SK-N-SH (cell line): ENCODE measurements around the gene AKIP1. TPM values are rescaled to one million over a fixed set of nuclear protein-coding genes. Genes with fewer than 3 reads are reported as not detected.

ENCODE experiments used
- CTCF ChIA-PET: fragments of 300-600, 350-600 bp; formaldehyde crosslinking; extraction: SDS; loops from one replicate; lab custom pipeline; 2021; lab: Yijun Ruan, JAX
- POLR2A ChIA-PET: fragments of 350-600 bp; sonication (Branson Sonifier 250); formaldehyde crosslinking; extraction: SDS; loops from one replicate; lab custom pipeline; 2020; ENCODE audit warnings: antibody characterized with exemption, inconsistent platforms; lab: Yijun Ruan, JAX
- DNase-seq: peaks from one replicate; pipeline ENCODE4 v3.0.0; 2012
- H2AFZ ChIP-seq: fragments of 200-600 bp; sonication (generic); 2 replicates; pipeline ENCODE4 v1.8.1; 2016; ENCODE audit warnings: antibody characterized with exemption, mild to moderate bottlenecking, low read depth
- H3F3A ChIP-seq: fragments of 200-600 bp; sonication (generic); replicated peaks from 2 replicates; pipeline ENCODE3; 2016; ENCODE audit warnings: antibody characterized with exemption, mild to moderate bottlenecking; ENCODE audit not compliant: insufficient read depth
- H3K27ac ChIP-seq, 2 experiments: fragments of 200-500 bp in 1 of 2; fragments of 200-600 bp in 1 of 2; sonication (Bioruptor generic) in 1 of 2; sonication (generic), shearing (Covaris generic) in 1 of 2; 2 replicates each; pipeline versions ENCODE4 v1.5.1 to v1.6.1; 2014 to 2016; ENCODE audit warnings: low read depth in 2 of 2, inconsistent platforms in 1 of 2, low read length in 1 of 2, mild to moderate bottlenecking in 1 of 2, mixed read lengths in 1 of 2
- H3K27me3 ChIP-seq: fragments of 200-600 bp; sonication (generic), shearing (Covaris generic); 2 replicates; pipeline ENCODE4 v1.6.1; 2016; ENCODE audit warnings: mixed run types; ENCODE audit not compliant: insufficient read depth
- H3K36me3 ChIP-seq, 2 experiments: fragments of 200-500 bp in 1 of 2; fragments of 200-600 bp in 1 of 2; sonication (Bioruptor generic) in 1 of 2; sonication (generic) in 1 of 2; replicated peaks in 1 of 2; 2 replicates each; pipeline versions ENCODE3 to v1.5.1; 2014 to 2016; ENCODE audit warnings: low read length in 1 of 2, mild to moderate bottlenecking in 1 of 2; ENCODE audit not compliant: insufficient read depth in 2 of 2, control insufficient read depth in 1 of 2
- H3K4me1 ChIP-seq, 2 experiments: fragments of 200-500 bp in 1 of 2; fragments of 200-600 bp in 1 of 2; sonication (Bioruptor generic) in 1 of 2; sonication (generic), shearing (Covaris generic) in 1 of 2; 2 replicates each; pipeline versions ENCODE4 v1.5.1 to v1.6.1; 2014 to 2016; ENCODE audit warnings: low read depth in 1 of 2, low read length in 1 of 2, mixed run types in 1 of 2; ENCODE audit not compliant: insufficient read depth in 2 of 2, control insufficient read depth in 1 of 2
- H3K4me2 ChIP-seq: fragments of 200-600 bp; sonication (generic), shearing (Covaris generic); 2 replicates; pipeline ENCODE4 v1.6.1; 2017; ENCODE audit warnings: mixed run types
- H3K4me3 ChIP-seq, 2 experiments: fragments of 200-500 bp in 1 of 2; fragments of 200-600 bp in 1 of 2; sonication (Bioruptor generic) in 1 of 2; sonication (generic), shearing (Covaris generic) in 1 of 2; 2 replicates each; pipeline versions ENCODE4 v1.5.1 to v1.8.1; 2014 to 2016; ENCODE audit warnings: low read depth in 2 of 2, inconsistent platforms in 1 of 2, low read length in 1 of 2, mild to moderate bottlenecking in 1 of 2, mixed read lengths in 1 of 2, moderate library complexity in 1 of 2
- H3K79me2 ChIP-seq: fragments of 200-600 bp; sonication (generic); 2 replicates; pipeline ENCODE4 v1.8.1; 2017; ENCODE audit warnings: mild to moderate bottlenecking; ENCODE audit not compliant: insufficient read depth
- H3K9ac ChIP-seq: fragments of 200-600 bp; sonication (generic); 2 replicates; pipeline ENCODE4 v1.6.1; 2017; ENCODE audit warnings: mixed run types
- H3K9me2 ChIP-seq: fragments of 200-600 bp; sonication (generic); 2 replicates; pipeline ENCODE4 v1.6.1; 2017; ENCODE audit warnings: mixed run types
- H3K9me3 ChIP-seq: fragments of 200-600 bp; sonication (generic); 2 replicates; pipeline ENCODE4 v1.6.1; 2017; ENCODE audit warnings: mixed run types, mild to moderate bottlenecking, moderate library complexity
- H4K20me1 ChIP-seq: fragments of 200-600 bp; sonication (generic); 2 replicates; pipeline ENCODE4 v1.6.1; 2017; ENCODE audit warnings: mild to moderate bottlenecking, mixed run types; ENCODE audit not compliant: insufficient read depth
- ELF1 ChIP-seq: IDR thresholded peaks from 2 replicates; pipeline ENCODE4 v1.4.0; 2012
- EP300 ChIP-seq, 2 experiments: IDR thresholded peaks; 2 replicates each; pipeline versions ENCODE4 v1.4.0 to v1.6.1; 2012; ENCODE audit warnings: borderline replicate concordance in 1 of 2, low read depth in 1 of 2, low read length in 1 of 2
- EZH2phosphoT487 ChIP-seq: fragments of 200-600 bp; sonication (generic); IDR thresholded peaks from 2 replicates; pipeline ENCODE4 v1.6.1; 2017; ENCODE audit warnings: low read depth, mixed run types, mild to moderate bottlenecking, antibody characterized with exemption, moderate library complexity, borderline replicate concordance
- FOXJ3 ChIP-seq: sonication (generic); formaldehyde crosslinking; IDR thresholded peaks from 2 replicates; pipeline ENCODE4 v1.5.1; 2020; ENCODE audit warnings: mild to moderate bottlenecking, missing genetic modification reagents
- GABPA ChIP-seq: IDR thresholded peaks from 2 replicates; pipeline ENCODE4 v1.4.0; 2012; ENCODE audit warnings: low read depth, mild to moderate bottlenecking
- GATA2 ChIP-seq: sonication (generic); formaldehyde crosslinking; IDR thresholded peaks from 2 replicates; pipeline ENCODE4 v1.5.0; 2020; ENCODE audit warnings: mild to moderate bottlenecking, missing genetic modification reagents
- JUND ChIP-seq: IDR thresholded peaks from 2 replicates; pipeline ENCODE4 v1.4.0; 2012
- MEF2A ChIP-seq: IDR thresholded peaks from 2 replicates; pipeline ENCODE4 v1.4.0; 2012; ENCODE audit warnings: low read depth, borderline replicate concordance
- NFIC ChIP-seq: IDR thresholded peaks from 2 replicates; pipeline ENCODE4 v1.4.0; 2012; ENCODE audit warnings: borderline replicate concordance
- RAD21 ChIP-seq: IDR thresholded peaks from 2 replicates; pipeline ENCODE4 v1.6.1; 2012; ENCODE audit warnings: mild to moderate bottlenecking, low read length
- RCOR1 ChIP-seq: fragments of 150-350 bp; IDR thresholded peaks from 2 replicates; pipeline ENCODE4 v1.6.1; 2017; ENCODE audit warnings: antibody characterized with exemption, low read length
- RXRA ChIP-seq: IDR thresholded peaks from 2 replicates; pipeline ENCODE4 v1.4.0; 2012; ENCODE audit warnings: low read depth, mild to moderate bottlenecking, borderline replicate concordance
- SMC3 ChIP-seq: IDR thresholded peaks from 2 replicates; pipeline ENCODE4 v1.6.1; 2012; ENCODE audit warnings: low read depth, low read length, improper control_type of control experiment
- TAF1 ChIP-seq: IDR thresholded peaks from 2 replicates; pipeline ENCODE4 v1.6.1; 2012; ENCODE audit warnings: low read depth, mild to moderate bottlenecking, low read length, moderate library complexity, borderline replicate concordance
- TCF12 ChIP-seq: IDR thresholded peaks from 2 replicates; pipeline ENCODE4 v1.4.0; 2012
- YY1 ChIP-seq: IDR thresholded peaks from 2 replicates; pipeline ENCODE4 v1.4.0; 2012; ENCODE audit warnings: low read depth, mild to moderate bottlenecking
- WGBS: methylation state at CpG from one replicate; pipeline ENCODE4 v1.1.6; 2017; ENCODE audit warnings: low lambda C conversion rate; 5-methylcytosine and 5-hydroxymethylcytosine counted together
- polyA plus RNA-seq, 3 experiments: library from polyadenylated mRNA; depleted of rRNA; stranded (reverse); fragments of >200 nt; gene quantifications; 2 replicates each; pipeline ENCODE4 v1.2.3, GENCODE V29; 2012
- TF ChIP-seq, protein P1 (sequence below): IDR thresholded peaks from 2 replicates; pipeline ENCODE4 v1.4.0; 2012; ENCODE audit warnings: low read depth, borderline replicate concordance
- TF ChIP-seq, protein P2 (sequence below): IDR thresholded peaks from 2 replicates; pipeline ENCODE4; 2012
- TF ChIP-seq, protein P3 (sequence below): fragments of 200-600 bp; sonication (generic); IDR thresholded peaks from 2 replicates; pipeline ENCODE4 v1.6.1; 2017; ENCODE audit warnings: antibody characterized with exemption, mild to moderate bottlenecking, moderate library complexity
- TF ChIP-seq, protein P4 (sequence below): IDR thresholded peaks from 2 replicates; pipeline ENCODE4 v1.4.0; 2012; ENCODE audit warnings: low read depth

AKIP1 gene
- polyA plus RNA-seq, 1 of the 3 experiments (the other 2 are of a cell fraction): 47.9 TPM

DNA sequence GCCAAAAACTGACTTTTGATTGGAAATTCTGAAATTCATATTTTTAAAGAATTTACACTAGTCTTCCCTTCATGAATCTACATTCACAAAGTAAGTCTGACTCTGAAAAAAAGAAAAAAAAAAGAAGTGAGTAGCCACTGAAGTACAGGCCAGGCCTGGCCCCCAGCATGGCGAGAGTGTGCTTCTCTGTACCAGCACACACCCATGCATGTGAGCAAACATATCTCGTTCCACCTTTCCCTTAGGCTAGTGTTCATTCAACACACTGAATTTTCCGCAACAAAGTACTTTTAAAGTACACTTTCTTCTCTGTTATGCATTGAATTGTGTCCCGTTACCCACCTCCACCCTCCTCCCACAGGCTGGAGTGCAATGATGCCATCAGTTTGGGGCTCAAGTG, 17.2 kb downstream of the AKIP1 start:
- Histone ChIP-seq H4K20me1 (no peaks in the 10 kb centered on the region), H3K27ac (no peak overlapping the region), H3K9ac (no peak overlapping the region), H2AFZ (no peak overlapping the region), H3K4me3 (no peak overlapping the region), H3K79me2 (no peaks in the 10 kb centered on the region), H3F3A (no peaks in the 10 kb centered on the region), H3K4me2 (no peak overlapping the region), H3K9me3 (no peaks in the 10 kb centered on the region), H3K4me1 (no peaks in the 10 kb centered on the region), H3K9me2 (no peaks in the 10 kb centered on the region), H3K36me3 (peaks cover 0 to 6% of the 10 kb centered on the region in 2 experiments), H3K27me3 (no peaks in the 10 kb centered on the region)
- ChIA-PET POLR2A (no interaction called here), CTCF (interaction anchor here (0.6 to 0.7 kb wide), 2 partner anchors 88 to 210 kb away, joined by 3 read pairs; no protein-coding TSS in a partner anchor)
- TF ChIP-seq GATA2 (CRISPR knock-in tag) (no peak), RAD21 (no peak), GABPA (no peak), SMC3 (no peak), YY1 (no peak), ELF1 (no peak), TAF1 (no peak), NFIC (no peak), EZH2phosphoT487 (no peak), RXRA (no peak)
- TF ChIP-seq, protein P1, sequence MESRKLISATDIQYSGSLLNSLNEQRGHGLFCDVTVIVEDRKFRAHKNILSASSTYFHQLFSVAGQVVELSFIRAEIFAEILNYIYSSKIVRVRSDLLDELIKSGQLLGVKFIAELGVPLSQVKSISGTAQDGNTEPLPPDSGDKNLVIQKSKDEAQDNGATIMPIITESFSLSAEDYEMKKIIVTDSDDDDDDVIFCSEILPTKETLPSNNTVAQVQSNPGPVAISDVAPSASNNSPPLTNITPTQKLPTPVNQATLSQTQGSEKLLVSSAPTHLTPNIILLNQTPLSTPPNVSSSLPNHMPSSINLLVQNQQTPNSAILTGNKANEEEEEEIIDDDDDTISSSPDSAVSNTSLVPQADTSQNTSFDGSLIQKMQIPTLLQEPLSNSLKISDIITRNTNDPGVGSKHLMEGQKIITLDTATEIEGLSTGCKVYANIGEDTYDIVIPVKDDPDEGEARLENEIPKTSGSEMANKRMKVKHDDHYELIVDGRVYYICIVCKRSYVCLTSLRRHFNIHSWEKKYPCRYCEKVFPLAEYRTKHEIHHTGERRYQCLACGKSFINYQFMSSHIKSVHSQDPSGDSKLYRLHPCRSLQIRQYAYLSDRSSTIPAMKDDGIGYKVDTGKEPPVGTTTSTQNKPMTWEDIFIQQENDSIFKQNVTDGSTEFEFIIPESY: no peak
- TF ChIP-seq, protein P2, sequence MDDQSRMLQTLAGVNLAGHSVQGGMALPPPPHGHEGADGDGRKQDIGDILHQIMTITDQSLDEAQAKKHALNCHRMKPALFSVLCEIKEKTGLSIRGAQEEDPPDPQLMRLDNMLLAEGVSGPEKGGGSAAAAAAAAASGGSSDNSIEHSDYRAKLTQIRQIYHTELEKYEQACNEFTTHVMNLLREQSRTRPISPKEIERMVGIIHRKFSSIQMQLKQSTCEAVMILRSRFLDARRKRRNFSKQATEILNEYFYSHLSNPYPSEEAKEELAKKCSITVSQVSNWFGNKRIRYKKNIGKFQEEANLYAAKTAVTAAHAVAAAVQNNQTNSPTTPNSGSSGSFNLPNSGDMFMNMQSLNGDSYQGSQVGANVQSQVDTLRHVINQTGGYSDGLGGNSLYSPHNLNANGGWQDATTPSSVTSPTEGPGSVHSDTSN: no peak
- TF ChIP-seq, protein P3, sequence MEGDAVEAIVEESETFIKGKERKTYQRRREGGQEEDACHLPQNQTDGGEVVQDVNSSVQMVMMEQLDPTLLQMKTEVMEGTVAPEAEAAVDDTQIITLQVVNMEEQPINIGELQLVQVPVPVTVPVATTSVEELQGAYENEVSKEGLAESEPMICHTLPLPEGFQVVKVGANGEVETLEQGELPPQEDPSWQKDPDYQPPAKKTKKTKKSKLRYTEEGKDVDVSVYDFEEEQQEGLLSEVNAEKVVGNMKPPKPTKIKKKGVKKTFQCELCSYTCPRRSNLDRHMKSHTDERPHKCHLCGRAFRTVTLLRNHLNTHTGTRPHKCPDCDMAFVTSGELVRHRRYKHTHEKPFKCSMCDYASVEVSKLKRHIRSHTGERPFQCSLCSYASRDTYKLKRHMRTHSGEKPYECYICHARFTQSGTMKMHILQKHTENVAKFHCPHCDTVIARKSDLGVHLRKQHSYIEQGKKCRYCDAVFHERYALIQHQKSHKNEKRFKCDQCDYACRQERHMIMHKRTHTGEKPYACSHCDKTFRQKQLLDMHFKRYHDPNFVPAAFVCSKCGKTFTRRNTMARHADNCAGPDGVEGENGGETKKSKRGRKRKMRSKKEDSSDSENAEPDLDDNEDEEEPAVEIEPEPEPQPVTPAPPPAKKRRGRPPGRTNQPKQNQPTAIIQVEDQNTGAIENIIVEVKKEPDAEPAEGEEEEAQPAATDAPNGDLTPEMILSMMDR: no peak
- DNase-seq: no peak
- whole genome bisulfite sequencing: 90% methylated on average over 4 of the region's 4 CpGs

DNA sequence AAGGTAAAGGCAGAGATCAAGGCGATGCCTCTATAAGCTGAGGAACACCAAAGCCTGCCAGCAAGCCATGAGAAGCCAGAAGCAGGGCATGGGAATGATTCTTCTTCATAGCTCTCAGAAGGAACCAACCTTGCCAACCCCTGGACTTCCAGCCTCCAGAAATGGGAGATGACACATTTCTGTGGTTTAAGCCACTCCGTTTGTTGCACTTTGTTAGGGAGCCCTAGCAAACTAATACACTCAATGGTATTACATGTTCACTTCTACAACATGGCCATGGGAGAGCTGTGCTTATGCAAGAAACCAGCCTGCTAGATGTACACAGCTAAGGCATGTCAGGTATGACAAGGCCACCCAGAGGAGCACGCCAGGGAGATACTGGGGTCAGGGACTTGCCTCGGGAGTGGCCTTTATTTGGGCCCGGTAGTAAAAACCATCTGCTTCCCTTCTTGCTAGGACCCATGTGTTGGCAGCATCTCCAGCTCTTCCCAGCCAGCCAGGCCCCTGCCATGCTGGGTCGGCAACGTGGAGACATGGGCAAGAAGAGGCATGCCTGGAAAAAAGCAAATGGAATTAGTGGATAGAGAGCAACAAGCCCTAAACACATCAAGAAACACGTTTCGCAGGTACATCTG, 18.1 kb downstream of the AKIP1 start:
- Histone ChIP-seq H3F3A (no peaks in the 10 kb centered on the region), H3K9me2 (no peaks in the 10 kb centered on the region), H3K27me3 (no peaks in the 10 kb centered on the region), H3K4me3 (no peak overlapping the region), H3K79me2 (no peaks in the 10 kb centered on the region), H3K4me2 (no peak overlapping the region), H2AFZ (no peak overlapping the region), H3K27ac (no peak overlapping the region), H3K9me3 (no peaks in the 10 kb centered on the region), H3K9ac (no peak overlapping the region), H3K4me1 (no peaks in the 10 kb centered on the region), H3K36me3 (peaks cover 0 to 4% of the 10 kb centered on the region in 2 experiments), H4K20me1 (no peaks in the 10 kb centered on the region)
- CTCF ChIA-PET: no interaction called here
- POLR2A ChIA-PET: no interaction called here
- no peak for TF ChIP-seq ELF1
- TF ChIP-seq RCOR1: no peak
- TF ChIP-seq MEF2A: no peak
- TF ChIP-seq GATA2 (CRISPR knock-in tag): no peak
- TF ChIP-seq EP300 (IDR thresholded peaks at IDR 0.05; ENCODE audit: borderline replicate concordance in 1 of 2, low read depth in 1 of 2, low read length in 1 of 2): no peak
- TF ChIP-seq RAD21: no peak
- TF ChIP-seq, protein P1: no peak
- no peak for TF ChIP-seq TCF12
- no peak for TF ChIP-seq FOXJ3 (CRISPR knock-in tag)
- TF ChIP-seq, protein P4, sequence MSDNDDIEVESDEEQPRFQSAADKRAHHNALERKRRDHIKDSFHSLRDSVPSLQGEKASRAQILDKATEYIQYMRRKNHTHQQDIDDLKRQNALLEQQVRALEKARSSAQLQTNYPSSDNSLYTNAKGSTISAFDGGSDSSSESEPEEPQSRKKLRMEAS: no peak
- no peak for TF ChIP-seq JUND
- DNase-seq: no peak
- WGBS: 90% methylated on average over 8 of the region's 9 CpGs
